ENCODE measurements around the gene ANKH.
A peak's percentile ranks its signal among the peaks of the same experiment; 100 is the strongest.
"Not testable (repeated sequence)": the region's sequence is repeated elsewhere in the genome, so short reads cannot be mapped to it uniquely, and the experiment has no call there.

ANKH gene

DNA sequence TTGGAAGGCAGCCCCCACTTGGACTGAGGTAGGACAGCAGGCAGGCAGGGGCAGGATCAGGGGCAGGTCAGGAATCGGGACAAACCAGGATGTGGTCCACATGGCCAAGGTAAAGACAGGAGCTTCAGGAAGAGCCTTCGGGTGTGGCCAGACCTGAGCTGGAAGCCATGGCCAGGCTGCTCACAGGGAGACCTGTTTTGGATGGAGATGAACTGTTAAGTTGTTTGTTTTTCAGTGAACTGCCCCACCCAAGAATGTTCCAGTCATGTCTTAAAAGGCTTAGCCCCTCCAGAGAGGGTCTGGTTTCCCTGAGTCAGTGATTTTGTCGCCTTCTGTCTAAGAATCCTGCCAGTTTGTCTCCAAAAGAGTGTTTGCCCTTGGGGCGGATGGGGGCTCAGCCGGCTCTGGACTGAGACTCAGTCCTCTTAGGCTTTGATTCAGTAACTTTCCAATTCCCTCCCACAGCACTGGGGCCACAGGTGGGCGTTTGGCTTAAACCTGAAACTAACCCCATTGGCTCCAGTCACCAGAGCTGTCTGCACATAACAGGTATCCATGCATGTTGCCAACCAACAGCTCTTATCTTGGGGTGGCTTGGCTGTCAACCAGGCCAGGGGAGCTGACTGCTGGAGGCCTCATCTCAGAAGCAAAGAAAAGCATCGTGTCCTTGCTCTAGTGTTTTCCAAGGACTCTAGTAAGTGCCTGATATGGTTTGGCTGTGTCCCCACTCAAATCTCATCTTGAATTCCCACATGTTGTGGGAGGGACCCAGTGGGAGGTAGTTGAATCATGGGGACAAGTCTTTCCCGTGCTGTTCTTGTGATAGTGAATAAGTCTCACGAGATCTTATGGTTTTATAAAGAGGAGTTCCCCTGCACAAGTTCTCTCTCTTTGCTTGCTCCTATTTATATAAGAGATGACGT lies 11.3 kb upstream of the ANKH start:
- no peak for DNase-seq

DNA sequence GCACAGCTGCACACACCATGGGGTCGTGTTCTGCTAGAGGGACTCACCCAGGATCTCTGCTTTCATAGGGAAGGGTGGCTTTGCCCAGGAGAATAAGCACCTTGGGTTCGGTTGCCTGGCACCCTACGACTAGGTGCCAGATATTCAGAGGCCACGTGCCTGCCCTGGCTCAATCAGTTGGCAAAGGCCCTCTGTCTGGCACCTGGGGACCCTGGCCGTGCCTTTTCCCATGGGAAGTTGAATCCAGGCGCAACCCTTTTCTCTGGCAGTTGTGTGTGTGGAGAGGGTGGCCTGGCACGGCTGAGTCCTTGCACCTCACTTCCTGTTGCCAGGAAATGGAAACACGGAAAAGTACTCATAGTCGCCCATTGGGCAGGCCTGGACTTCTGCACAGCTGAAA lies 10.2 kb upstream of the ANKH start:
- DNase-seq: no peak

DNA sequence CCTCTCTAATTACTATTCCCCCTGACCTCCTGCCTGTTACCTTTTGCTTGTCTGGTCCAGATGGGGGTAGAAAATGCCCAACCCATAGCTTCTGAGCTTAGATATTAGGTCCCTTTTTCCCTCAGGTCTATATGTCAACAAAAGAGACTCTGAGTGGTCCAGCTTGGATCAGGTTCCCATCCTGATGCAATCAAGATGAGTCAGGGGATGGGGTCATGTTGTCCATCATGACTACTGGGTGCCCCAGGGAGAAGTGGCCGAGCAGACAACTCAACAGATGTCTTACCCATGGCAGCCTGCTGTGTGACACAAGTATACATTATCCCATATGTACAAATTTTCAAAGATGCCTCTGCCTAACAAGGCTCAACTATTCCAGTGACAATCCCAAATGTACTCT lies 9.1 kb upstream of the ANKH start:
- no peak for DNase-seq

DNA sequence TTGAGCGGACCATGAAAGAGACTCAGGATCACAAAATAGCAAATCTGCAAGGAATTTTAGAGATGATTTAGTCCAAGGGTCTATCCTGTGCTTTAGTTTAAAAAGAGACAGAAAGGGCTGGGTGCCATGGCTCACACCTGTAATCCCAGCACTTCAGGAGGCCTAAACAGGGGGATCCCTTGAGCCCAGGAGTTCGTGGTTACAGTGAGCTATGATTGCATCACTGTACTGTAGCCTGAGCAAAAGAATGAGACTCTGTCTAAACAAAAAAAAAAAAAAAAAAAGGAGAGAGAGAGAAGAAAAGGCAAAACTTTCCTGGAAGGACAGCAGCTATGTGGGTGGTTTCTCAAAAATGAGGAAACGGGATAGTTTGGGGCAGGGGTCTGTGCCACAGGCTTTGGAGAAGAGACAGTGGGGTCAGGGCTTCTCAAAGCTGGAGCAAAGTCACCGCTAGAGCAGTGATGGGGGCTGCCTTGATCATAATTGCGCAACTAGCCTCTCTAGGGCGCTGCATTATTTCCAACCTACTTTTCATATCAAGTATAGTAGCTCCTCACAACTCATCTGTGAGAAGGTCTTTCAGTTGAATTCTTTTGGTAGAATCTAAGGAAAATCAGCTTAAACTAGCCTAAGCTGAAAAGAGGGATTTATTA lies 8.5 kb upstream of the ANKH start:
- DNase-seq: no peak

DNA sequence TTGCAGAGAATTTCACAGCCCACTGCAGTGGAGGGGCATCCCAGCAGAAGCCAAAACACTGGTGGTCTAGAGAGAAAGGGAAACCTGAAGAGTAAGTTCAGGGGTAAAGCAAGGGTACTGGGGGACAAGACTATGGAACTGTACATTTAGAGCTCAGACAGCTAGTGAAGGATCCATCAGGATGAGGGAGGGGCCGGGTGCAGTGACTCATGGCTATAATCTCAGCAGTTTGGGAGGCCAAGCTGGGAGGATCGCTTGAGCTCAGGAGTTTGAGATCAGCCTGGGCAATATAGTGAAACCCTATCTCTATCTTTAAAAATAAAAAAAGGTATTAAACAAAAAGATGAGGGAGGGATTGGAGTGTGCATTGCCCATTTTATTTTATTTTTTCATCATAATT lies 7.8 kb upstream of the ANKH start:
- DNase-seq: no peak

DNA sequence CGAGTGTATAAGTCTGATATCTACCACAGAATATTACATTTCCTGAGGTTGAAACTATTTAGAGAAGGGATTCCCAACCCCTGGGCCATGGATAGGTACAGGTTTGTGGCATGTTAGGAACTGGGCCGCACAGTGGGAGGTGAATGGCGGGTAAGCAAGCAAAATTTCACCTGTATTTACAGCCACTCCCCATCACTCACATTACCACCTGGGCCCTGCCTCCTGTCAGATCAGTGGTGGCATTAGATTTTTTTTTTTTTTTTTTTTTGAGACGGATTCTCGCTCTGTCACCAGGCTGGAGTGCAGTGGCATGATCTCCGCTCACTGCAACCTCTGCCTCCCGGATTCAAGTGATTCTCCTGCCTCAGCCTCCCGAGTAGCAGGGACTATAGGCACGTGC lies 6.6 kb upstream of the ANKH start:
- DNase-seq: not testable (repeated sequence)

DNA sequence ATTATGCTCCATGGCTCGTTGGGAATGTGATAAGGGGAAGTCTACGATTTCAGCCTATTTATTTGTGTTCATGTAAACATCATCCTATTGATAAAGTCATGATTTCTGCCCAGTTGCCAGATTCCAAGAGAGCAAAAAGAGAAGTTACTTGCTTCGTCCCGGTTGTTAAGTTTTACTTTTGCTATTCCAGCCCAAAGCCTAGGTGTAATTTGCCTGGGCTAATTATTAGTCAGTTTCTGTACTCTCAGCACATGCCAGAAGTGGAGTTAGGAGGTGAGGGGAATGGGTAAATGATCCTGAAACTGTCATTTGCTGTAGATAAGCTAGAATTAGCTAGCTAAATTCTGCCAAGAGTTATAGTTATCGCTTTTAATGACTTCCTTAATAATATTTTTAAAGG lies 4.5 kb upstream of the ANKH start:
- DNase-seq: no peak

DNA sequence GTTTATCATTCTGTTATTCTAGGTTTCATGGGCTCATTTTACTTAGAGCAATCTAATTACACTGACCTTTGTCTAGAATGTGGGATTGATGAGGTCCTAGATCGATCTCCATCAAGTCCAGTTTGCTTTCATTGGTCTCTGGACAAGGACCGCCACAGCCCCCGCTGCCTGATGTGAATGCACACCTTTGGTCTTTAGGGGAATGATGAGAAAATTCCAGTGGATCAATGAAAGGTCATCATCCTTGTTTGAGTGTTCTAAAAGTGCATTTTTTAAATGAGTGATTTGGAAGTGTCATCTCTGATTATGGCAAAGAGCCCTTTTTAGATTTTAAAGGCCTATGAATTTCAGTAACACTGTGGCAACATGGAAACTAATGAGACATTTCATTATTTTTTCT lies 2.2 kb upstream of the ANKH start:
- DNase-seq: no peak

DNA sequence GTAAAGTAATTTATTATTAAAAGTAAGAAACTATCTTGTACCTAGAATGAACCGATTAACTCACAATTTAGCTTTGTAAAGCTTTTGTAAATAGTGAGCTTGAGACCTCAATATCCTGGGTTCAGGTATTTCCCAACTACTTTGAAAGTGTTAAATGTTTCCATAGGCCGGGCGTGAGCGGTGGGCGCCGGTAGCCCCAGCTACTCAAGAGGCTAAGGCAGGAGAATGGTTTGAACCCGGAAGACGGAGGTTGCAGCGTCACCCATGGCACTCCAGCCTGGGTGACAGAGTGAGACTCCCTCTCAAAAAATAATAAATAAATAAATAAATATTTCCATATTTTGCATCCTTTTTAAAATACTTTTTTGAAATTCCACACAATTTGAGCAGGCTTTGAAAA lies 1.5 kb upstream of the ANKH start:
- no peak for DNase-seq

DNA sequence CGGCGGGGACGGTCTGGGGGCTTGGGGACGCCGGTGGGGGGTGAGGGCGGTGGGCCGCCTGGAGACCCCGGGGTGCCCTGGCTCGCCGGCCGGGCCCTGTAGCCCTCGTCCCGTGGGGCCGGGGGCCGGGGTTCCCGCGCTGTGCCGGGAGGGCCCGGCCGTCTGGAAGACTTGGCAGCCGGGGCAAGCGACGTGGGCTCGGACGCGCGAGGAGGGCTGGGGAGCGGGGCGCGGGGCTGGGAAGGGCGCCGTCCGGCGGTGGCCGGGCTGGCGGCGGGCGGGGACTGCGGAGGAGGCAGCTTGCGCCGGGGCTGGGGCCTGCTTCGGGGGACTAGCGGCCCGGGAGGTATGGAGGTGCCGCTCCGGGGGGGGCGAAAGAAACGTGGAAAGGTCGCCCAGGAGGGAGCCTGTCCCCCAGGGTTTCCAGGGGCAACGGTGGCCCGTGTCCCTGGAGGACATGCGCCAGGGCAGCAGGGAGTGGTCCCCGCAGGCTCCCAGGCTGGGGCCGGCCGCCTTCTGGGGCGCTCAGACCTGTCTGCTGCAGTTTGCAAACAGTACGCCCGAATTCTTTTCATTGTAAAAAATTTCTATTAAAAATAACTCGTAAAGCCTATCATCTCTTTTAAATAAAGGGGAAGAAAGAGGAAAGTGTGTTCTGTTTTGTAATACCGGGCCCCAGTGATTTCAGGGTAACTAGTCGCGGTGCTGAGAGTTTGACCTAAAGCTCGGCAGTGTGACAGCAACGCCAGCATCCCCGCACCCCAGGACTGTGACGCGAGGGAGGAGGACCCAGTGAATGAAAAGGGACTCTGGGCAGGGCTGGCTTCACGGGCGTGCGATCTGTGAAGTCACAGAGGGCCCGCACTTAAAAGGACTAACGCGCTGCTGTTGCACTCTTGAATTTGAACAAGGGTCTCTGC lies 752 bp upstream of the ANKH start:
- DNase-seq: peak; percentile 46

DNA sequence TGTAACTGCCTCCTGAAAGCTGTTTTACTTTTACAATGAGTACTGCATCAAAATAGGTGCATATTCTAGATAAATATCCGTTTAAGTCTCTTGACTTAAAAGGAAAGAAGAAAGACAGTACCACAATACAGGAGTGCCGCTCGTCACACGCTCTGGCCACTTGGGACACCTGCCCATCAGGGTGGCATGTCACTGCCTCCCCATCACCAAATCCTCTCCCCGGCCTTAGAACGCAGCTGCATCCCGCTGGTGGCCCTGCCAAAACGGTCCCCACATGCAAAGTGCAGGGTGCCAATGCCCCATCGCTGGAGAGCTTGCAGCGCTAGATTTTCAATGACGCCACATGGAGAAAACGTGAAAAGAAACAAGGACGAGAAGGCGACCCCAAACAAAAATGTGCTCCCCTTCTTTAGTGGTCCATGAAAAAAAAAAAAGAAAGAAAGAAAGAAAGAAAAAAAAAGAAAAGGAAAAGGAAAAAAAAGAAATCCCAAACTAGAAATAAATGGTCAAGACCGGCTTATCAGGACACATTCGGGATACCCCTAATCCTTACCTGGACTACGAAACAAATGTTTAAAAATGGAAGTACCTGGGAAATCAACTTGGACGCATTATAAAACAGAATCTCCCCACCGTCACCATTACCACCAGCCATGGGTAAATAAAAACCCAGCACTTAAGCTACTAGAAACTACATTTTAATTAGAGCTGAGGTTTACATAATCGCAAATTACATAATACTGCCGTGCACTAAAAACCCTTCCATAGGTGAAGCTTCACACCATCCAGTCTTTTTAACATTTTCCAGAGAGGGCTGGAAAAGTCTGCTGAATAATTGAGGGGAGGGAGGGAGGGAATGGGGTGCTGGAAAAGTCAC lies 1.0 kb downstream of the ANKH start:
- DNase-seq: peak; percentile 11

DNA sequence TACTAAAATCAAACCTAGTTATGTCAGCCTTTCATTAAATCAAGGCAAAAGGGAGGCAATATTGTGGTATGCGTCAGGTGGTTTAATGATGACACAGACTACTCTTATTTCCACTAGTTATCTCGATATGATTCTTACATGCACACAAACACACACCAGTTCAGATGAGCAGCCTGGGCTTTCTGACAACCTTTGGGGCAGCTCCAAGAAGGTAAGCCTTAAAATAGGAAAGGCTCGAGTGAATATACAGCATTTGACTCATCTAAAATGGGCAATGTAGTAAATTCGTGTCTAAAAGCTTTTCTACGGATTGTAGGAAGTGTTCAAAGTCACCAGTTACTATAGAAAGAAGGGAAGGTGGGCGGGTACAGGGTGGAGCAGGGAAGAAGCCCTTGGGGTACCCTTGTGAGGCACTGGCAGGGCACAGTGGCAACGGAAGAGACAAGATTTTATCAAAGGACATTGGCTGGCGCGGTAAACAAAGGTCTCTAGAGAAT lies 1.9 kb downstream of the ANKH start:
- peak; percentile 26 for DNase-seq

DNA sequence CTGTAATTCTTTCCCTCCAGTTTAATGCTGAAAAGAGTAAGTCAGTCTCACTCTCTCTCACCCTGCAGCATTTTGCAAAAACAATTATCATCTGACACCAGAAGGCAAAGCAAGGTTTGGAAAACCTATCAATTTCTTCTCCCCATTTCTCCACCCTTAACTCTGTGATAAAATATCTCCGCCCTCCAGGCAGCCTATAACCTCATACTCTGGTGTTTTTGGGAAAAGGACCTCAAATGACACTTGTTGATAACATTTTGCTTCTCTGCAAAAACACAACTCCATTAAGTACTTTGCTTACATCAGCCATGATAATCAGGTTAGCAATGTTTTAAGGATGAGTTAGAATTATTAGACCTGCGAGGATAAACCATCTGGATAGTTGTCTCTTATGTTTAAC lies 2.3 kb downstream of the ANKH start:
- no peak for DNase-seq

DNA sequence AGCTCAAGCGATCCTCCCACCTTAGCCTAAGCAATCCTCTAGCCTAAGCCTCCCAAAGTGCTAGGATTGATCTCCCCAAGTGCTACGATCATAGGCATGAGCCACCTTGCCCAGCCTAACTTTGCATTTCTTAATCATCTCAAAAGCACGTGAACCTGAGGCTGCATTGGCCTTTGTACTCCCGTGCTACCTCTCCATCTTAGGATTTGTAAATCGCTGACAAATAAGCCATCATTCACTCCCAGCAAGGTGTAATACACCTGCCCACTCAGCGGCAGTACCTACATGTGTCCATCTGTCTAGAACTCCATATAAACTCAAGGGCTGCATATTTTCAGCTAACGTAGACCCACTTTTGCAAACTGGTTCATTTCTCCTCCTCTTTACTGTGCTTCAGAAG lies 2.8 kb downstream of the ANKH start:
- DNase-seq: no peak

DNA sequence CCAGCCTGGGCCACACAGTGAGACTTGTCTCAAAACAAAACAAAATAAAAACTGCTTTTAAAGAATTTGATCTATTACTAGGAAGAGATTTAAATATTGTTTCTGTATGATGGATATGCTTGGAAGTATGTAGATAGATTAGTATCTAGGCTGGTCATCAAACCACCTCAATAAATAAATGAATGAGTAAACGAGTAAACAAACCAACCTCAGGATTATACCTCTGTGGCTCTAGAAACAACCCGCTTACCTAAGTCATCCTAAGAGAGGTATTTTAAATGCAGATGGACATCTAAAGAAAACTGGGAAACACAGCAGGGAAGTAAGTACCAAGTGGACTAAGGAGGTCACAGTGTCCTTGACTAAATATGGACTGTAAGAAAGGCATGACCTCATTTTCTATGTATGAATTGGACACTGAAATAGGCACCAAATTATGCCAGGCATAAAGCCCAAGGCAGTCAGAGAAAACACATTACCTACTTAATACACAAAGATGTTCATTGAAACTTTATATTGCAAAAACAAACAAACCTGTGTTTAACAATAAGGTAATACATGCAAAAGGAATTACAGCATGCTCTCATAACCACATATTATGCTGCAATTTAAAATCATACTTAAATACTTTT lies 7.3 kb downstream of the ANKH start:
- no peak for DNase-seq

DNA sequence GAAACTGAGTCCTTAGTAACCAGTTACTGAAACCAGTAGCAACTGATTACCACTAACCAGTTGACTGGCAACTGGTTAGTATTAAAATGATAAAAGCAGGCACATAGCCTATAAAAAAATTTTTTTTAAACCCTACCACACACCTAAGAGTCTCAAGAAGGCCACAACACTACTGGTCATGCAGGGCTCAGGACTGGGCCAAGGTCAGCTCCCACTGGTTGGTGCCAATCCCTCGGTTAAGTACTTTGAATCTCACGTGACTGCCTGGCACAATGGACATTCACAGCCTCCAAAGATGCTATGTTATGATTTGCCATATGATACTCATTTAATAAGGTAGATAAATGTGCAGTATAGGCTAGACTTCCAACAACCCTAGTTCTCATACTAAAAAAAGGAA lies 8.5 kb downstream of the ANKH start:
- no peak for DNase-seq

DNA sequence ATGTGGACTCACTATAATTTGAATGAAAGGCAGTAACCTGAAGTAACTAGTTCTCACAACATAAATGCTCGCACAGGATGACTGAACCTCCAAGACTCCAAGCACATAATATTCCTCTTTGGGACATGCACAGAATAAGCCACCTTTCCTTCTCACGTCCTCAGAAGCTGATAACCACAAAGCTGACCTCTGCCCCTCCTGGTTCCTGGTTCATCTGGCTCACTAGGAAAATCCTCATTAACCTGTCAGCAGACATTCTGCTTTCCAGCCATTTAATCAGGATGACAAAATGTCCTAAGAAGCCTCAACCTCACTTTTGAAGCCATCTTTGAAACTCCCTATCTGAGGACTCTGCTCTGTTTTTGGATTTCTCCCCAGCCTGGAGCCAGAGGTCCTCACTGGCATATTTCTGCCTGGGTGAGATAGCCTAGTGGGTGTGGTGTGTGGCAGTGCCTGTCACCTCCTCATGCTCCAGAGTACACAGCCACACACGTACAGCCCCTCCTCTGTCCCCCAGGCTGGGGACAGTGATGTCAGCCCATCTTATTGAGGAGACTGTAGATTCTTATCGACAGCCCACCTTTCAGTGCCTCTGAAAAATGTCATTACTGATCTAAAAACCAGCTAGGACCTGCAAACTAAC lies 10.3 kb downstream of the ANKH start:
- DNase-seq: no peak

DNA sequence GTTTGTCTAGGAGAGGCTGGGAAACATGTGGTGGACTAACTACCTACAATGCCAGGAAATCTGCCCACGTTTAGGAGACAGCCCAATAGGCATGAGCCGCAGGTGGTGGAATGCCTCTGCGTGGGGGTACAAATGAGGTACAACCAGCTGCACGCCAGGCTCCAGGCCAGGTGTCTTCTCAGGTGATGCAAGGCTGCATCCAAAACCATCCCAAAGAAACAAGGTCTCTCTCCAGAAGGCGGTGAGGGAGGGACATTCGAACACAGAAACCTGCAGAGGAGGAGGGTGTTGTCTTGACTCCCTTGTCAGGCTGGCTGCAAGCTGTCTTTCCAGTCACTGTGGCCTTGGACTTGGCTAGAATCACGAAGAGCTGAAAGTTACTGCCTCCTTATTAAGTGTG lies 11.6 kb downstream of the ANKH start:
- DNase-seq: no peak

DNA sequence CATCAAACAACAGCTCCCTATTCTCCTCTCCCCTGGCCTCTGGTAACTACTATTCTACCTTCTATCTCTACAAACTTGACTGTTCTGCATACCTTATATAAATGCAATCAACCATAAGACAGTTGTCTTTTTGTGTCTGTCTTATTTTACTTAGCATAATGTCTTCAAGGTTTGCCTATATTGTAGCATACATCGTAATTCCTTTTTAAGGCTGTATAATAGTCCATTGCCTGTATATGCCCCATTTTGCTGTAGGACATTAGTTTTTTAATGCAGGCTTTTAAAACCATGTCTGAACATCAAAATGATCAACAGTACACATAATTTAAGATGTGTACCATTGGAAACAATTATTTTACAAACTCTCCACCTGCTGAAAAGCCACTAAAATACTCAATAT lies 12.4 kb downstream of the ANKH start:
- DNase-seq: no peak

DNA sequence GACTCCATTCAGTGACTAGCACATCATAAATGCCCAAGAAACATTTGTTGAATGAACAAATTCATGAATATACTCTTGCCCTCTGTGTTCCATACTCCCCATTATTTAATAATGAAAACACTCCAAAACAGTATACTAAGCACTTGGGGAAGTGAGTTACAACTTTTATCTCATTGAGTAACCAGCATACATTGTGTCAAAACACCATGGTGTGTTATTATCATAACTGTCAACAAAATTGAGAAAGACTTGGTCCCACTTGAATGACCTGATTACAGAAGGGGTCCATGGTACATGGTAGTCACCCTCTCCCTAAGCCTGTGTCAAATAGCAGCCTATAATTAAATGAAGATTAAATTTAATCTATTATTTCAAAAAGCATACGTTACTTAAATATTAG lies 16.2 kb downstream of the ANKH start:
- DNase-seq: no peak

DNA sequence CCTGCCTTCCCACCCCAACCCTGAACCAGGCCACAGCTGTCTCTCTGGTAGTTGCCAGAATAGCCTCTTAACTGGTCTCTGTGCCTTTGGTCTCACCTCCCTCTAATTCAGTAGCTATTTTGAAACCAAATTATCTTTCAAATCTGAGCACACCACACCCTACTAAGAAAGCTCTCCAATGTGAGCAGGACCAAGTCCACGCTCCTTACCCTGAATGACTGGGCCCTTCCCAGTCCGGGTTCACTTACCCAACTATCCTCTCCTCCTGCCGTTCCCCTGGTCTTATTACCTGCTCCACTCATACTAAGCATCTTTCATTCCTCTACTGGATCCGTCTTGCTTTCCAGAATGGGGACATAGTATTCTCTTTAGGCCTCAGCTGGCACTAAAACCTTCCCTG lies 16.8 kb downstream of the ANKH start:
- no peak for DNase-seq
